Activated CD8-positive, alpha-beta T cell treated with anti-CD3 and anti-CD28 coated beads for 36 hours (primary cell): ENCODE measurements around the gene KIAA0753. TPM values are rescaled to one million over a fixed set of nuclear protein-coding genes. Genes with fewer than 3 reads are reported as not detected.

Experiments
- ATAC-seq: fragments of 200-7000 bp; cut with Tn5 transposase; one replicate; pipeline ENCODE4 v1.10.0; 2021; ENCODE audit warnings: mild to moderate bottlenecking, moderate library complexity
- CTCF ChIA-PET: fragments of 350-600 bp; sonication (Branson Sonifier 250); formaldehyde crosslinking; loops from one replicate; lab custom pipeline; 2021; ENCODE audit warnings: antibody characterized with exemption; lab: Charles Lee
- POLR2A ChIA-PET: fragments of 350-600 bp; sonication (Branson Sonifier 250); formaldehyde crosslinking; loops from one replicate; lab custom pipeline; 2021; ENCODE audit warnings: antibody characterized with exemption; lab: Charles Lee
- DNase-seq: peaks from one replicate; pipeline ENCODE4 v3.0.0-alpha.2; 2020
- H3K27ac Mint-ChIP-seq: one replicate; pipeline ENCODE4 v1.8.0; 2021; ENCODE audit warnings: mild to moderate bottlenecking, mixed read lengths
- H3K27me3 Mint-ChIP-seq: one replicate; pipeline ENCODE4 v1.8.0; 2021; ENCODE audit warnings: mixed read lengths
- H3K36me3 Mint-ChIP-seq: one replicate; pipeline ENCODE4 v1.8.0; 2021; ENCODE audit warnings: low read depth, mixed read lengths
- H3K4me1 Mint-ChIP-seq: one replicate; pipeline ENCODE4 v1.8.0; 2021; ENCODE audit warnings: low read depth, mixed read lengths
- H3K4me3 Mint-ChIP-seq: one replicate; pipeline ENCODE4 v1.8.0; 2021; ENCODE audit warnings: mild to moderate bottlenecking, moderate library complexity, mixed read lengths
- H3K9me3 Mint-ChIP-seq: one replicate; pipeline ENCODE4 v1.8.0; 2021; ENCODE audit warnings: mixed read lengths
- intact Hi-C: fragments of 100-400 bp; cut with micrococcal nuclease; formaldehyde crosslinking; loops from one replicate; pipeline ENCODE4 v1.10.0; 2022
- total RNA-seq, 2 experiments: library from RNA; stranded (reverse); gene quantifications; one replicate each; pipeline ENCODE4 v1.2.3, GENCODE V29; 2021
- TF ChIP-seq, protein P1 (sequence below): fragments of 200-600 bp; IDR thresholded peaks from one replicate; pipeline ENCODE4 v1.8.0; 2022; ENCODE audit warnings: antibody characterized with exemption, mild to moderate bottlenecking

KIAA0753 gene
- total RNA-seq, 2 experiments from 2014 or later, result 16.5 to 17.3 TPM

DNA sequence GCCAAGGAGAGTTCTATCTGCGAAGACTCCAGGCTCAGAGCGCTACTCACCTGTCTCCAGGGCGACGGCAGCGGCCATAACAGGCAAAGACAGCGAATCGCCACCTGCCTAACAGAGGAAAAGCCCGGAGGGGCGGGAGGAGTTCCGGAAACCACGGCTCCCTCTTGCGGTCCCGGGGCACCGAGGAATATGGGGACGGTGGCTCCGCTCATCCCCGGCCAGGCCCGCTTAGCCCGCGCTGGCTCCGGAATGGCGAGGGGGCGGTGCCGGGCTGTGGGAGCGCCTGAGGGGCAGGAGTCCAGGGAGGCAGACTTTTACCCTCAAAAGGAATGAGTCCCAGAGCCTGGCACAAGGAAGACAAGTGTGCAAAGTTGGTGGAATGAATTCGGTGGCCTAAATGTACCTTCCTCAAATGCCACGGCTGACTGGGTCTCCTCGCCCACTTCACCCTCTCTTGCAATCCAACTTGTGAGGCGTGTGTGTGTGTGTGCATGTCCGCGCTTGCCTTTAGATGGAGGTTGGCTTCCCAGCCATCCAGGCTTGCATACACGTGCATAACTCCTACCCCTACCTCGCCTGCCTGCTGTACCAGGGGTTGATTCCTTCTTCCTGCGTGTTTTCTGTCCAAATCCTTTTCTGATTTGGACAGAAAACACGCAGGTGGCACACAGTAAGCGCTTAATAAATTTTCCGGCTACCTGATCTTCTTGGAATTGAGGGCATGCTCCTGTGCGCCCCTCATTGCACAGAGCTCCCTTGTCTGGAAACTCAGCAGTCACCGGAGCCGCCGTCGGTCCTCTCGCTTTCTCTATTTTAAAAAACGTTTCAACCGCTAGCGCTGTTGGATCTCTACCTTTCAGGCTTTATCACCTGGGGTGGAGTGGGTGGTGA, 14.6 kb upstream of the KIAA0753 start:
- peaks cover 43% of the 10 kb centered on the region for H3K4me1 Mint-ChIP-seq
- H3K27me3 Mint-ChIP-seq, result peaks cover 6% of the 10 kb centered on the region
- ChIA-PET CTCF (no interaction called here), POLR2A (no interaction called here)
- no peaks in the 10 kb centered on the region for H3K9me3 Mint-ChIP-seq
- intact Hi-C loops, result no loop called here
- no peak overlapping the region for H3K27ac Mint-ChIP-seq
- peaks cover 3% of the 10 kb centered on the region for H3K36me3 Mint-ChIP-seq
- TF ChIP-seq, protein P1, sequence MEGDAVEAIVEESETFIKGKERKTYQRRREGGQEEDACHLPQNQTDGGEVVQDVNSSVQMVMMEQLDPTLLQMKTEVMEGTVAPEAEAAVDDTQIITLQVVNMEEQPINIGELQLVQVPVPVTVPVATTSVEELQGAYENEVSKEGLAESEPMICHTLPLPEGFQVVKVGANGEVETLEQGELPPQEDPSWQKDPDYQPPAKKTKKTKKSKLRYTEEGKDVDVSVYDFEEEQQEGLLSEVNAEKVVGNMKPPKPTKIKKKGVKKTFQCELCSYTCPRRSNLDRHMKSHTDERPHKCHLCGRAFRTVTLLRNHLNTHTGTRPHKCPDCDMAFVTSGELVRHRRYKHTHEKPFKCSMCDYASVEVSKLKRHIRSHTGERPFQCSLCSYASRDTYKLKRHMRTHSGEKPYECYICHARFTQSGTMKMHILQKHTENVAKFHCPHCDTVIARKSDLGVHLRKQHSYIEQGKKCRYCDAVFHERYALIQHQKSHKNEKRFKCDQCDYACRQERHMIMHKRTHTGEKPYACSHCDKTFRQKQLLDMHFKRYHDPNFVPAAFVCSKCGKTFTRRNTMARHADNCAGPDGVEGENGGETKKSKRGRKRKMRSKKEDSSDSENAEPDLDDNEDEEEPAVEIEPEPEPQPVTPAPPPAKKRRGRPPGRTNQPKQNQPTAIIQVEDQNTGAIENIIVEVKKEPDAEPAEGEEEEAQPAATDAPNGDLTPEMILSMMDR, result no peak
- peak overlapping the region; percentile 66 for H3K4me3 Mint-ChIP-seq
- ATAC-seq (no peak), DNase-seq (no peak)

DNA sequence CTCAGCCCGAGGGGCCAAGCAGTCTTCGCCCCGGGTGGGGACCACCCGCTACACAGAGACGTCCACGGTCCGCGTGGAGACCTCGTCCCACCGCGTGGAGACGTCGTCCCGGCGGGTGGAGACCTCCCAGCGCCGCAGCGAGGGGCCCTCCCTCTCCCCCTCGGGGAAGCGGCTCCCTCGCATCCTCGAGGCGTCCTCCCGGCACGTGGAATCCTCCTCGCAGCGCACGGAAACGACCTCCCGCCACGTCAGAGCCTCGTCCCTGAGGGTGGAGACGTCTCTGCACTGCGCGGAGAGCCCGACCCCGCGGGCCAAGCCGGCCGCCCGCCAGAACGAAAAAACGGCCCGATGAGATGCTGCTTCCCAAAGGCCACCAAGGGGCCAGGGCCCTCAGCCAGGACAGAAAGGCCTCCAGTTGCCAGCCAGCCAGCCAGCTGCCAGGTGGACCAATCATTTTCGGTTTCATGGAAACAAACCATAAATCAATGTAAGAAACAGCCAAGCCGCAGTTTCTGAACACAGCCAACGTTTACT, 11.5 kb upstream of the KIAA0753 start:
- DNase-seq (peak; percentile 47), ATAC-seq (peak; percentile 8)

DNA sequence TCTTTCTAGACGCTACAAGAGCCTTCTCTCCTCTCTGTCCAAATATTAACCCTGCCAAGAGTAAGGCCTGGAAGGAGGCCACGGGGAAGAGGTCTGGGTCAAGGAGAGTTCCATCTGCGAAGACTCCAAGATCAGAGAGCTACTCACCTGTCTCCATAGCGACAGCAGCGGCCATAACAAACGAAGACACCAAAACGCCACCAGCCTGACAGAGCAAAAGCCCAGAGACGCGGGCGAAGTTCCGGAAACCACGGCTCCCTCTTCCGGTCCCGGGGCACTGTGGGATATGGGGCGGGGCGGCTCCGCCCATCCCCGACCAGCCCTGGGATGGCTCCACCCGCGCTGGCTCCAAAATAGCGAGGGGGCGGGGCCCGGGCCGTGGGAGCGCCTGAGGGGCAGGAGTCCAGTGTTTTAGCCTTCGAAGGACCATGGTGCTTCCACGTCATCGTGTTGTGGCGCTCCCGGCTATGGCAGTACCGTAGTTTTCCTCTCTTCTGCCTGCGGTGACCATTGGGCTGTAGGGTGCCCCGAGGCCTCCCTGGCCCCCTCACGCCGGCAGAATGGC, 10.9 kb upstream of the KIAA0753 start, which contains the start of the genes C17orf100 and MED31:
C17orf100 (plus strand) TSS at position 409 of the 565 bp plus-strand sequence; CDS start at position 561, 152 bp downstream.
MED31 (minus strand) TSS at position 252 of the 565 bp plus-strand sequence; CDS start at position 175, 77 bp downstream.
- Mint-ChIP-seq H3K4me1 (peaks cover 54% of the 10 kb centered on the region), H3K9me3 (no peaks in the 10 kb centered on the region), H3K4me3 (peak within 1 kb of the TSS; percentile 91), H3K36me3 (peaks cover 20% of the 10 kb centered on the region), H3K27me3 (peaks cover 6% of the 10 kb centered on the region), H3K27ac (peak within 1 kb of the TSS; percentile 97)
- CTCF ChIA-PET, result interaction anchor here (0.6 to 1.9 kb wide), 5 partner anchors 9 to 371 kb away, joined by 3 to 11 read pairs (median 3); no protein-coding TSS in a partner anchor
- DNase-seq (peak; percentile 96), ATAC-seq (peak; percentile 96)
- POLR2A ChIA-PET, result interaction anchor here (0.6 to 2.6 kb wide), 5 partner anchors 9 to 1183 kb away, joined by 3 to 28 read pairs (median 3); partner anchors contain the start of genes DHX33, KIAA0753 and TXNDC17
- TF ChIP-seq, protein P1, result no peak
- intact Hi-C loops, result no loop called here

More for the DNA sequence above, 11.5 kb upstream of the KIAA0753 start:
- intact Hi-C loops, result no loop called here
- Mint-ChIP-seq H3K27ac (peak overlapping the region; percentile 36), H3K4me1 (peaks cover 53% of the 10 kb centered on the region), H3K27me3 (peaks cover 6% of the 10 kb centered on the region), H3K9me3 (no peaks in the 10 kb centered on the region), H3K36me3 (peaks cover 20% of the 10 kb centered on the region), H3K4me3 (peak overlapping the region; percentile 91)
- POLR2A ChIA-PET, result interaction anchor here (0.6 to 2.6 kb wide), 4 partner anchors 9 to 1183 kb away, joined by 3 to 28 read pairs (median 3); partner anchors contain the start of genes DHX33, KIAA0753 and TXNDC17
- TF ChIP-seq, protein P1, result no peak
- CTCF ChIA-PET, result interaction anchor here (1.2 to 1.8 kb wide), 3 partner anchors 14 to 370 kb away, joined by 3 to 5 read pairs (median 3); no protein-coding TSS in a partner anchor

DNA sequence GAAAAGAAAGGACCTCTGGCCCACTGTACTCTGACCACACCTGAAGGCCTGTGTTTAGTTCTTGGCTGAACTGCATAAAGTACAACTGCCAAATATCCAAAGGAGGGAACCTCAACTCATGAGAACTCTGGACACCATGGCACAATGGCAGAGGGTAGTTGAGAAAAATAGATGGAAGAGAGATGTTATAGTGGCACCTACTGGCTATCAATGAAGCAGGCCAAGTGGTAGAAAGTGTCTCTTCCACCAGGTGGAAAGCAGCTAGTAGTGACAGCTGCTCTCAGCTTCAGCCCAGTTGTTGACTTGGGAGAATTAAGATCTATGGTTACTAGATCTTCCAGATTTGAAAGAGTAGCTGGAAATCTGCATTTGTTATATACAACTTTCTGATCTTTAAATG, 7.7 kb upstream of the KIAA0753 start:
- POLR2A ChIA-PET, result no interaction called here

More for the DNA sequence above, 7.7 kb upstream of the KIAA0753 start:
- H3K9me3 Mint-ChIP-seq, result no peaks in the 10 kb centered on the region
- H3K36me3 Mint-ChIP-seq, result peaks cover 36% of the 10 kb centered on the region
- CTCF ChIA-PET, result interaction anchor here (2.6 kb wide), 1 partner anchor 175 kb away, joined by 8 read pairs; no protein-coding TSS in a partner anchor
- H3K27me3 Mint-ChIP-seq, result no peaks in the 10 kb centered on the region
- ATAC-seq (no peak), DNase-seq (no peak)
- TF ChIP-seq, protein P1, result no peak
- H3K4me3 Mint-ChIP-seq, result no peak overlapping the region
- intact Hi-C loops, result loop anchor here (10.0 kb wide), 1 partner anchor 173 kb away; no protein-coding TSS in a partner anchor
- H3K4me1 Mint-ChIP-seq, result peaks cover 63% of the 10 kb centered on the region
- peak overlapping the region; percentile 18 for H3K27ac Mint-ChIP-seq
